NCI-H2107 treated with DMSO at 0.1 percent for 48 hours (cell line): ENCODE data around the gene KCNQ1.

Experiments used
- DNase-seq: peaks from one replicate; lab custom pipeline; 2025; ENCODE audit not compliant: unreplicated experiment; lab: John Stamatoyannopoulos, UW

KCNQ1 gene

DNA sequence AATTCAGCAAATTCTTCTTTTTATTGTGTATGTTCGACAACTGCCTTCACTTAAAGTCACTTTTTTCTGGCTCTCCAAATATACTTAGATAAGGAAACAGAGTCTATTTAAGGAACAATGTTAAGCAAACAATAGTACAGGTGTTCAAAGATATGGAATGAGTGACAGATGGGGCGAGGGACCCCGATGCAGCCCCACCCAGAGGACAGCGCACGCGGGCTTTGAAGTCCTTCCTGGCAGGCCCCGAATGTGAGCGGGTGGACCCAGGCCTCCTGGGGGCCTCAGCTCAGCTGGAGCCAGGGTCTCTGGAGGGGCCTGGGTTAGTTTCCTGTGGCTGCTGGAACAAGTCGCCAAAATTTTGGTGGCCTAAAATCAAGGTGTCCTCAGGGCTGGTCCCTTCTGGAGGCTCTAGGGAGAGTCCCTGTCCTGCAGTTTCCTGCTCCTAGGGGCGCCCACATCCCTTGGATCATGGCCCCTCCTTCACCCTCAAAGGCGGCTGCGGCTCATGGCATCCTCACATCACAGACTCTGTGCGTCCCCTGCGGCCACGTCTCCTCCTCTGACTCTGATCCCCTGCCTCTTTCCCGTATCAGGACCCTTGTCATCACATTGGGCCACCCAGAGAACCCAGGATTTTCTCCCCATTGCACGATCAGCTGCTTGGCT, 295.6 kb downstream of the KCNQ1 start:
- DNase-seq, result no peak

DNA sequence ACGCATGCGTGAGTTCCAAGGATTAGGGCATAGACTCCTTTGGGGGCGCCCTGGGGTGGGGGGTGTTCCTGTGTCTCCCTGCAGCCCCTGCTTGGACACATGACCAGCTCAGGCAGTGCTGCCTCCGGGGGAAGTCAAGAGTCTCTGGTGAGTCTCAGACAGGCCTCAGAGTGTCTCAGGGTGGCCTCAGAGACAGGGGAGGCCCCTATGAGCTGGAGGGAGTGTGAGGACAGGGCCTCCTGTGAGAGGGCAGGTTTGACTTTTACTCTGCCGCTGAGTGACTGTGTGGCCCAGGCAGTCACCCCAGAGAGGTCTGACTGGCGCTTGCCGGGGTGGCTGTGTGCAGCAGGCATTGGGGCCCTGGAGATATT, 296.2 kb downstream of the KCNQ1 start:
- DNase-seq, result no peak

GRCh38 chr11:2741377-2742131, 296.7 kb downstream of the KCNQ1 start:
- no peak for DNase-seq

DNA sequence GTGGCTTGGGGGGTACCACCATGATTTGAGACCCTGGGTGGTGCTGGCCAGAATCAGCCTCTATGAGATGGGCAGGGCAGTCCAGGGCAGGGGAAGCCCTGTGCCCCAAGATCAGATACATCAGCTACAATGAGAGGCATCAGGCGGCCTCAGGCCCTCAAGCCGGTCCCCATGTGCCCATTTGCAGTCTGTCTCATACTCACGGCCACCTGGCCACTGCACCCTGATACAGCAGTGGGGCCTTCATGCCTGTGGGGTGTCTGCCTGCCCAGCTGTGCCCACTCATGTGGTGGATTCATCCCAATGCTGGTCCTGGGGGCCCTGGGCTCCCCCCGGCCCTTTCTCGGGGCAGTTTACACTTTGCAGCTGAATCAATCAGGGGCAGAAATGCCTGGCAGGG, 297.4 kb downstream of the KCNQ1 start:
- no peak for DNase-seq

DNA sequence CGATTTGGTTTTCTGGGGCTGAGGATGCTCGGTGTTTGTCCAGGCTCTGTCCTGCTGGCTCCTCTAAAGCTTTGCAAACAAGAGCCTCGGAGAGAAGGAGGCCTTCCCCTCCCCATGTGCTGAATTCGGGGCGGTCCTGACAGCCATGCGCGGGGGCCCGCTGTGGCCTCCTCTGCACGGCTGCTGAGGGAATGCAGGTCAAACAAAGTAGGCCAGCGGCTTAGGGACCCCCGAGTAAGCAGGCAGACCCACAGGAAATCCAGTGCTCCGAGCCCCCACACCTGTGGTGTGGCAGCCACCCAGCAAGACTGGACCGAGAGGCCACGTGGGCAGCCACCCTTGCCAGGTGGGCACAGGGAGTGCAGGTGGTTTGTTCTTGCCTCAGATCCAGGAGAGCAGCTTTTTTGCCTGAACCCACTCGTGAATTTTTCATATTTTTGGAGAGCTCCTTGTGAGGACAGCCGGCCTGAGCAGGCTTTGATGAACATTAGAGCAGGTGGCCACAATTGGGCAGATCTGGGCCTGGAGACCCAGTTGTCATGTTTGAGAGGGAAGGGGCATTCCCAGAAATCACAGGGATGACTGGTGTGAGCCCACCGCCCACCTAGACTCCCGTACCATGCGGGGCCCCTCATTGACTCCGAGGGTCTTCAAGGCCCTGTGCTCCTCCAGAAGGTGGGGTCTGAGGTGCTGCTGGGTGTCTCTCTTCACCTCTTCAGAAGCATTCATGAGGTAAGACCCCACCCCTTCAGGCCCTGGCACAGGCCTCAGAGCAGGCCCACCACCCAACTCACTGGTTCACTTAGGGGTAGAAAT, 298.0 kb downstream of the KCNQ1 start:
- no peak for DNase-seq

DNA sequence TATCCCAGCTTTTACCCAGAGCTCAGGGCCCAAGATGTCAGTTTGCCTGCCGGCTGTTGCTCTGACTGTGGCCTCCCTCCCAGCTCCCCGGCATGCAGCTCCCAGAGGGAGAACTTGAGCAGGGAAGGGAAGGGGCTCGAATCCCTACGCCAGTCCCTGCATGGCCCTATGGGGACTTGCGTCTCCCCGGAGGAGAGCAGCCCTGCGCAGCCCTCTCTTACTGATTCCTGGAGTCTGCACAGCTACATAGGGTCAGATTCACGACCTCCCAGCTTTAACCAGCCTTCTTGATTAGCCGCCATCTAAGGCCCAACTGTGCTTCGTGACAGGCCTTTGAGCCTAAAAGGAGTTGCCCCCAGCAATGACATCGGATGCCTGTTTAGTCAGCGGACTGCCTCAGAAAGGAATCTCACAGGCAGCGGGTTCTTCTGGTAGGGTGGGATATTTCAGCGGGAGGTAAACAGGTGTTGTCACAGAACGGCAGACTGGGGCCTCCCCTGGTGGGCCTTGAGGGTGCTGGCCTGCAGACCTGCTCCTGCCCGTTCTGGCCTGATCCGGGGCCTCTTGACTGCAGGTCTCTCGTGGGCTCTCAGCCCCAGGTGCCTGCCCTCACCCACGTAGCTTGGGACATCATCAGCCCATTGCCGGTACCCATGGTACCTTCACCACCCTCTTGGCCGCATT, 298.8 kb downstream of the KCNQ1 start:
- DNase-seq, result no peak

DNA sequence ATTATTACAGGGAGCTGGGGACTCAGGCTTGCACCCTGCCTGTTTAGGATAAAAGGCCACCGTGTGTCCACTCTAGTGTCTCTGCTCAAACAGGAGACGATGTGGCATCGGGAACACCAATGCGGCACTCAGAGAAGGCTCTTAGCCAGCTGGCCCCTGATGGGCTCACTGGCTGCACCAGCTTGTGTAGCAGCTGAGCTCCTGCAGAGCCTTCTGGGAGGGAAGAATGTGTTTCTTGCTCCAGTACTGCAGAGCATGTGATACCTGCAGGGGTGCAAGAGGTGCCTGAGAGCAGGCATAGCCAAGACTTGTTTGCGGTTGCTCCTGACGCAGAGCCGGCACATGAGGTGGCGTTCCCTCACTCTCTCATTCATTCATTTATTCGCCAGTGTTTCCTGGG, 299.4 kb downstream of the KCNQ1 start:
- DNase-seq, result no peak

DNA sequence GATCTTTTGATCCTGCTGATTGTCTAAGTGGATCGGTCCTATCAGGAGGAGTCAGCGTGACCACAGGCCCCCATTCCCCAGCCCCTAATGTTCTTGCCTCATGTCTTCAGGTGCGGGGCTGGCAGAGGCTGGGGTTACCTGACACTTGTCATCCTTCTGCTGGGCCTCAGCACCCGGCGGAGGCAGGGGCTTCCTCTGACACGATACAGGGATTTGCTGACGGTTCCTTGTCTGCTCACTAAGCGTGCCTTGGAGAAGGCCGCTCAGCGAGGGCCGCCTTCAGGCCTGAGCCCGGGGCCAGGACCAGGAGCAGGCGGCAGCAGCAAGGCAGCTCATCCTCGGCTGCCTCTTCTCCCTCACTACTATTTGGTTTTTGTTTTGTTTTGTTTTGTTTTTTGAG, 300.7 kb downstream of the KCNQ1 start:
- DNase-seq, result no peak

DNA sequence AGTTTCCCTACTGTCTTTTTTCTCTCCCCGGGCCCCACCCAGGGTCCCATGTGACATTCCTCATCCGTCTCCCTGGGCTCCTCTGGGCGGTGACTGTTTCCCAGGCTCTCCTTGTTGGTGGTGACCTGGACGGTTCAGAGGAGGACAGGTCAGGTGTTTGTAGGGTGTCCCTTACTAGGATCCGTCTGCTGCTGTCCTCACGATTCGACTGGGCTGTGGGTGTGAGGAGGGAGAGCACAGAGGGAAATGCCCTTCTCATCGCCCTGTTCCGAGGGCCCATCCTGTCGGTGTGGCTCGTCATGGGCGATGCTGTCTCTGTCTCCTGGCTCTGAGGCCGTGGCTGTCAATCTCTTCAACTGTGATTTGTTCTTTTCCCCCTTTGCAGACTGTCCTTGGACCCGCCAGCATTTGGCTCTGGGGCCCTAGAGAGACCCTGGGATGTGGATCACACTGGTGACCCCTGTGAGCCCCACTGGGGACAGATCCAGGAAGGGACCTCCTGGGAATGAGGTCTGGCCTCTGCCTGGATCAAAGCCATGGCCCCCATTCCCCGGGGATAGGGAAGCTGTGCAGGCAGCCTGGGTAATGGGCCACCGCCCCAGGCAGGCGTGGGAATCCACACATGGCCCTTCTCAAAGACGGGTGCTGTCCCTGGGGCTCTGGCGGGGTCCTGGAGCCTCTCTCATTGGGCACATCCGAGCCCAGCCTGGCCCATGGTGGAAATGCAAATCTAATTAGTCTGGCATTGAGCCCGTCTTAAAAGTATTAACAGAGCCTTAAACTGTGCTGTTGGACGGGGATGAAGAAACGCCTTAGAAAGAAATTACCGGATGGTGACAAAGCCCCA, 301.8 kb downstream of the KCNQ1 start:
- no peak for DNase-seq

GRCh38 chr11:2747248-2748027, 302.6 kb downstream of the KCNQ1 start:
- no peak for DNase-seq

DNA sequence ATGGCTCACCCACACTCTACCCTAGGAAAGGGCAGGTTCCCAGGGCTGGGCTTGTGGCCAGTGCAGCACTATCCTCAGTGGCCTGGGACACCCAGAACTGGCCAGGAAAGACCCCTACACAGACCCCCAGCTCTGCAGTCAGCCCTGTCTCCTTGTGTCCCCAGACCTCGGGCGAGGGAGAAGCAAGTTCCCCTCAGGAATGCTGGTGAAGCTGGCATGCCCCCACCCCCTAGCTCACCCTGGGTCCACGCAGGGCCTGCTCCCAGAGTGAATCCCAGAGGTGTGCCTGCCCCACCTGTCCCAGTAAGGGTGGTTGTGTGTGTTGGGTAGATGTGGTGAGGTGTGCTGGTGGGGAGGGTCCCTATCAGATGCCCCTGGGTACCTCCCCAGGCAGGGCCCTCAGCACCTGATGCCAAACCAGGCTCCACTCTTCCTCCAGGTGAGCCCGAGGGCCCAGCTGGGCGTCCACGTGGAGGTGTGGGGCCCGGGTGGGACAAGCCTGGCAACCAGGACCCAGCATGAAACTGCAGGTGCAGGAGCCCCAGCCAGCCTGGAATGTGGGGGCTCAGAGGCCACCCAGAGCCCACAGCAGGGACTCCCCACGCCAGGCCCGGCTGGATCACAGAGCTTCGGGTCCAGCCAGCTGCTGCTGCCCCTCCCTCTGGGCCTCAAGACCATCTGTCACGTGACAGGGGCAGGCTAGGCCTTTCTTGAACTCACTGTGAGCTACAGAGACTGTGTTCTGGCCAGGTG, 303.4 kb downstream of the KCNQ1 start:
- DNase-seq, result no peak

DNA sequence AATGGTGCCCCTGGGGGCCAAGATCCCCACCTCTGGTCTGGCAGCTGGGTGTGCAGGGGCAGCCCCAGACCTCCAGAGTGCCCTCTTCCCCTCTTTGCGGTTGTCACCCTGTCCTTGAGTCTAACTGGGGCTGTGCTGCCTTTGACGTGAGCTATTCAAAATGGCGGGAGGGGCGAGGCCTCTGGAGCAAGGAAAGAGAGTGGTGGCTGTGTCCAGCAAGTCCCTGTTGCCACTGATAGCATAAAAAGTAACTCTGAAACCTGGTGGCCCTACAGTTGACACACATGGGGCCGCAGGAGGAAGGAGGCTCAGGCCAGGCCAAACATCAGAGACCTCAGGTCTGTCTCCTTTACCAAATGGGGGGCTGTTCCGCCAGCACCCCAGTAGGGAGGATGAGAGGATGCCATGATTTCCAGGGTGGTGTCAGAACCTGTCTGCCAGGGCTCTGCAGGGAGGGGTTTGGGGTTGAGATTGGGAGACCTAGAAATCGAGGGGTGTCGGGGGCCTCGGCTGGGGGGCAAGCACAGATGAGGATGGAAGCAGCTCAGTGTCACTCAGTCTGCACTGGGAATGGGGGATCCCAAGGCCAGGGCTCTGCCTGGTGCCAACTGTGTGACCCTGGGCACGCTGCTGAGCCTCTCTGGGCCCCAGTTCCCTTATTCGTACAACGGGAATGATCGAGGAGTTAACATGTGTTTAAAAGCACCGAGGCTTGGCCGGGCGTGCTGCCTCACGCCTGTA, 304.2 kb downstream of the KCNQ1 start:
- DNase-seq, result no peak

DNA sequence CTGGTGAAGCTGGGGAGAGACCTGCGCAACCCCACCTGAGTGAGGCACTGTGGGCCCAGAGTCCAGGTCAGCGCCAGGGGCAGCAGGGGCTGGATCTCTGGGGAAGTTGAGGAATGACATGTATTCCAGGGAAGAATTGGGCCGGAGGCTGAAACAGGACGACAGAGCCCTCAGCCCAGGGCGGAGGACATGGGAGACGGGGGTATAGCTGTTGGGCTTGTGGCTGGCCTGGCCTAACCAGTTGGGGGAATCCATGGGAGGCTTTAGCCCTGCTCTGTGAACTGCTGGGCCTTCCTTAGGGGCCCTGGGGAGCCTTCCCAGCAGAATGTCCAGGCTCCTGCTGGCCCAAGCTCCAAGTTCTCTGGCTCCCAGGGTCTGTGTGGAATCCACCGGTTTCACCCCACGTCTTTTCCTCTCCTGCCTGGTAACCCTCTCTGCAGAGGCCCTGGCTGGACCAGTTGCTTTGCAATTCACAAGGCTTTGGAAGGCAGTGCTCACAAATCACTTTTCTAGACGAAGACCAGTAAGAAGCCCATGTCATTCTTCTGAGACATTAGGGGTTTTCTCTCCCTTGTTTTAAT, 305.4 kb downstream of the KCNQ1 start:
- no peak for DNase-seq

DNA sequence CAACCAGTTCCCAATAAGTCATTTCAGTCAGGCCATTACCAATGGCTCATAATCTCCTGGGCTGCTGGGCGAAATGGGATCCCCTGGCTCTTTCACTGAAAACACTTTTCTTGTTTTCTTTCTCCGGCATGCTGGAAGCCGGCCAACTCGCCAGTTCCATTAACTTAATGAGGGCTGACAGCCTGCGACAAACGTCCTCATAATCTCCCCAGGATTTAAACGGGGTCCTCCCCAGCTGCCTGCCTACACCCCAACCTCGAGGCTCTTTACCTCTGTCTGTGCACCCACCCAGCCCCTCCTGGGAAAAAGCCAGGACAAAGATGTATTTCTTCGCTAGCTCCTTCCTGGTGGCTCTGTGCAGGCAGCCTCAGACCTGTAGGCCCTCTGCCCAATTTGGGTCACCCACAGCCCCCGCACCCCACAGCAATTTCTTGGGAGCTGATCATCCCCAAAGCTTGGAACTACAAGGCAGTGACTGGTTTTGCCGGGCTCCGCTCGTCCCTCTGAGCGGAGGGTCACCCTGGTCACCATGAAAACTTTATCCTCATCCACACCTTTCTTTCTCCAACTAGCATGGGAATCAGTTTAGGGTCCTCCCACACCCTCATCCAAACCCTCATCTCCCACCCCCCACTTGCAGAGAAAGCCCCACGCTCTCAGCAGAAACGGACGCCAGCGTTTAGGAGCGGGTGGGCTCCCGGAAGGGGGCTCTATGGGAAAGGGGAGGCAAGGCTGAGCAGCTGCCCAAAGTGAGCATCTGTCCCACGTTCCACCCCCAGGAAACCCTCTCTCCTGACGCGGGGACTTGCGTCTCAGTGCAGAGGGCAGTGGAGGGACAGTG, 306.1 kb downstream of the KCNQ1 start:
- peak; percentile 2 for DNase-seq

GRCh38 chr11:2751523-2752203, 306.9 kb downstream of the KCNQ1 start:
- no peak for DNase-seq

GRCh38 chr11:2752204-2752770, 307.5 kb downstream of the KCNQ1 start:
- DNase-seq, result no peak
